Stimulated activated CD8-positive, alpha-beta memory T cell treated with anti-CD3 and anti-CD28 coated beads, Interleukin-7, amount 100 ng/mL, for 1 hour (primary cell): ENCODE data around the gene RBM8A.
A peak's percentile ranks its signal among the peaks of the same experiment; 100 is the strongest.

Experiments
- DNase-seq, 2 donors: peaks; one replicate each; pipeline ENCODE4 v3.0.0-alpha.2; 2020; ENCODE audit warnings: low read depth in 2 of 2

The RBM8A gene

GRCh38 chr1:145918144-145918991, 8.9 kb downstream of the RBM8A start, which contains the start of gene PEX11B:
Gene PEX11B, minus strand, starts transcription at chr1:145918717. Its CDS starts 29 bp downstream, at chr1:145918688.
- DNase-seq, result peak; percentile 83 to 84

DNA sequence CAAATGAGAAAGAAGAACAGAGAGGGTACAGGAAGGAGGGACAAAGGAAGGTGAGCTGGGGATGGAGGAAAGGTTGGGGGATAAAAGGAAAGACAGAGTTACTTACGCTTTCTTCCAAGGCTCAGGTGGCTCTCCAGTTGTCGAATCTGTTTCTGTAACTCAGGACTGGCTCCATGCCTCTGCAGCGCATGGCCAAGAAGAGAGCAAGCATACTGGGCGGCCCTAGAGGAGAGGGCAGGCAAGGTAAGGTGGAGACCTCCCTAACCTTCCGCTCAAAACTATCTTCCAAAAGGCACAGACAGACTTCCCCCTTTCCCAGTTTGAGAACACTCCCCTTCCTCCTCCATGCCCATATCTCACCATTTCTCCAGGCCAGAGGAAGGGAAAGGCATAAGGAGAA, 9.7 kb downstream of the RBM8A start:
- DNase-seq, result no peak

DNA sequence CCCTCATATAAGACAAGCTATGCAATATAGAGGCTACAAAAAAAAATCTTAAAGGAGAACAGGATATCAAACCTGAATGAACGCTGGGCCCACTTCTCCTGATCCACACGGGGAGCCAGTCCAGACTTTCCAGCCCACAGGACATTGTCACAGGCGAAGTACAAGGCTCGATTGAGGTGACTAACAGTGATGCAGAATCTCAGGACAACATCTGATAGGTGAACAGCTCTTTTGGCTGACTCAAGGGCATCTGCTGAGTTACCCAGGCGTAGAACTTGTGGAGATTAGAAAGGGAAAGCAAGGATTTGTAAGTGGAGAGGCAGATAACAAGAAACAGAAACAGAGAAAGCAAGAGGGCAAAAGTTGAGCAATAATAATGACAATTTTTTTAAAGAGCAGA, 10.5 kb downstream of the RBM8A start:
- DNase-seq, result no peak

DNA sequence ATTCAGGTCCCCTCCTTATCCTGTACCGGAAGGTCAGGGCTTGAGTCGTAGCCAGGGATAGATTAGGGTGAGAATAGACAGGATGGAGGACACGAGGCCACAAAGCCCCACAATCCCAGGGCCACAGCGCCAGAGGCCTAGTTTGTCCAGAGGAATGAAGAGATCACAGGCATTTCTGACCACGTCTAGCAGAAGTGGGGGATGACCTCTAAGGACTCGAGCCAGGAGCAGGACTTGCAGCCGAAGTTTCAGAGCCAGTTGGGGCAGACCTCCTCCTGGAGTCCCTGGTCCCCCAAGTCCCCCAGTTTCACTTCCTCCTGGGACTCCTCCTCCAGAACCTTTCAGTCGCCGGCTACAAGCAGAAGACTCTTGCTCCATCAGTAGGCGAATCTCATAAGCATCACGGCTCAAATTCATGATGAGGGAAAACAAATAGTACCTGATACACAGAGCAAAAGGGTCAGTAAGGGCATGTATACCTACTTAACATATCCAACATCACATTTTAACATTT, 15.1 kb downstream of the RBM8A start:
- DNase-seq, result no peak

DNA sequence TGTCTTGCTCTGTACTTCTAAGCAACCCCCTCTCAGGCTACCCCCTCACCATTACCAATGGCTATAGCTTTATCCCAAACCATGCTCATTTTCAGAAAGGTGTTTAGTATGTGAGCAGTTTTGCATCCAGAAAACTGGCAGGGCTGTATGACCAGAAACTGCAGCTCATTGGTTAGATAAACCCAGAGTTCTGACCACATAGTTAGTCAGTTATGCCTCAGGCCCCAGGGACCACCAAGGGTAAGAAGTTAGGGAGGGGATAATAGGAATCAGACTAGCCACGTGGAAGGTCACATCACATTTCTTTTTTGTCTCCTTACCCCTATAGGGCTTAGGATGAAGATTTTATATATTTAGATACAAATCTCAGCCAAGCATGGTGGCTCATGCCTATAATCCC, 18.6 kb downstream of the RBM8A start:
- no peak for DNase-seq

DNA sequence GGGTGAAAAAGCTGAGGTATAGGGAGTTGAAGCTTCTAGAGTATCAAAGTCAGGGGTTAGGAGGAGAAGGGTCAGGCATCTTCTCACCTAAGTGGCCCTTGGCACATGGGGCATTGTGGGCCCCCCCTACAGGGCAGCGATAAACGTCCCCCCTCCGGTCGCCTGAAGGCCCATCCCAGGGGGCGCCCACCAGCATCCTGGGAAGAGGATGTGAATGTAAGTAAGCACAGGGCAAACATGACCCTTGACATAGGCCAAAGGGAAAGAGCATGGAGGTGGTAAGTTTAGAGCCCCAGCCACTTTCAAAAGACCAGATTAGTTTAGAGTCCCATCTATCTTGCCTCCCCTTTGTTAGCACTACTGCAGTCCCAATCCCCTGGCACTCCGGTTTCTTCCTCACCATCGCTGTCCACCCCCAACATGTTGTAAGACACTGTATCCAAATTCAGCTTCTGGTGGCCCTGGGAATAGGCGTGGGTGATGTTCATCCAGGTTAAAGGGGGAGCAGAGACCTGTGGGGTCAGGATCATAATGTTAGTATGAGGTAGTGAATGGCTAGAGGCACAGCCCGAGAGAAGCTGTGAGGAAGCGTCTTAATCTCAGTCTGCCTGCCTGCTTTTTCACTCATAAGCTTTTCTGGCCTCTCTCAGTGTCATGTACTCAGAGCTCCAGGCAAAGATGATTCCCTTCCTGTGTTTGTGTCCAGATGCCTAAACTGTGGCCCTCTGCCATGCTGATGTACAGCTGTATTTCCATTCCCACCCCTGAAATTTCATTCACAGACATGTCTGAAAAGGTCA, 20.1 kb downstream of the RBM8A start:
- no peak for DNase-seq

GRCh38 chr1:145901312-145902021, 25.8 kb downstream of the RBM8A start:
- DNase-seq, result no peak

- DNase-seq, result no peak
Measured at GRCh38 chr1:145898756-145899155, 28.5 kb downstream of the RBM8A start.

GRCh38 chr1:145897969-145898368, 29.3 kb downstream of the RBM8A start:
- no peak for DNase-seq

- DNase-seq, result no peak
Measured at GRCh38 chr1:145895471-145895870, 31.8 kb downstream of the RBM8A start.

DNA sequence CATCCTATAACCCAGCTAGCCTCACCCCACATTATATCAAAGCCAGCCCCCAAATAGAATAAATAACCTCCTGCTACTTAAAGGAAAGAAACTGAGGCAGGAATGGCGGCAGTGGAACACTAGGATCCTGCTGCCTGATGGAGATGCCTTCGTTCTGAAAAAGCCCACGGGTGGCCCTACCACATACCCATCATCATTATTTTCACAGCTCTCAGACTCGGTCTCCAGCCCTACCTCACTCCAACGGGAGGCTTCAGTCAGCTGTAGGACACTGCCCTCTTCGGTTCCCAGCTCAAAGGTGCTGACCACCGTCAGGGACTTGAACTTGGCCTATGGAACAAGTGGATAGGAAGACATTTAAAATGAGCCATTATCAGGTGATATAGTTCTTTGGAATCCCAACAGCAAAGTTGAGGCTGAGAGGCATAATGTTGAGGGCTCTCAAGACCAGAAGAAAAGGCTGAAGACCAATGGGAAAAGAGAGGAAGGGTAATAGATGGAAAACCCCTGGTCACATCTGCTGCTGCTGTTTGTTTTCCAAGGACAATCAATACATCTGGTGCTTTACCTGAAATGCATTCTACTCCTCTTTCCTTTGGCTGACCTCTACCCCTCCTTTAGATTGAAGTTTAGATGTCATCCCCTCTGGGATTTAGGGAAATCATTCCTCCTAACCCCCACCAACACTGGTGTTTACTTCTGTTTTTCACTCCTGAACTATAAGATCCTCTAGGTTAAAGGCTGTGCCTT, 33.8 kb downstream of the RBM8A start:
- DNase-seq, result no peak

GRCh38 chr1:145892486-145893087, 34.7 kb downstream of the RBM8A start:
- no peak for DNase-seq

GRCh38 chr1:145891587-145892485, 35.4 kb downstream of the RBM8A start:
- peak in 1 of 2 donors; percentile 16 for DNase-seq

GRCh38 chr1:145891143-145891542, 36.1 kb downstream of the RBM8A start:
- no peak for DNase-seq

GRCh38 chr1:145889722-145890121, 37.6 kb downstream of the RBM8A start:
- no peak for DNase-seq

DNA sequence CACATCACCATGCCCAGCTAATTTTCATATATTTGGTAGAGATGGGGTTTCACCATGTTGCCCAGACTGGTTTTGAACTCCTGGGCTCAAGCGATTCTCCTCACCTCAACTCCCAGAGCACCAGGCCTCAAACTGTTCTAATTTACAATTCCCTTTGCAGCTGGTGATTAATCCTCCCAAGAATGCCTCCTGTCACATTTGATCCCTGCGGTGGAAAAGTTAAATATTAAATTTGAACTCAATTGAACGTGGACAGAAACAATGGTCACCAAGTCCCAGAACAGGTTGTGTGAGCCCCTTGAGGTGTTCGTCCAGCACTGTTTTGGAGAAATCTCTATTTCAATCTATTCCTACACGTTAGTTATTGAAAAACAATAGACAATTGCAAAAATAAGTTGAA, 39.7 kb downstream of the RBM8A start:
- DNase-seq, result no peak

DNA sequence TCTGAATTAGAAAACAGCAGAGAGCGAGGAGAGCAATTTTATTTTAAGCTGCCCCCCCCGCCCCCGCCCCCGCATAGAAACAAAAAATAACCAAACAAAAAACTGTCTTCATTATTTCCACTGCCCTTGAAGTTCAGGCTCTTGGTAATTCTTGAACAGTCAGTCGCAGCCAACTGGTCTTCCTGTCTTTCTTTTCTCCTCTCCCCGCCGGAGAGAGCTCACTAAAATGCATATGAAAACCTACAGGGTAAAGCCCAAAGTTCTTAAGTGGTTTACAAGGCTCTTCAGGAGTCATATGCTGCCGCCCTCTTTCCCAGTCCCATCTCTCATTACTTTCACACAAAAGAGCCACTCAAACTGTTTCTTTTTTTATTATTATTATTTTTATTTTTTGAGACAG, 40.5 kb downstream of the RBM8A start:
- no peak for DNase-seq

GRCh38 chr1:145886390-145886789, 40.9 kb downstream of the RBM8A start:
- DNase-seq, result no peak

DNA sequence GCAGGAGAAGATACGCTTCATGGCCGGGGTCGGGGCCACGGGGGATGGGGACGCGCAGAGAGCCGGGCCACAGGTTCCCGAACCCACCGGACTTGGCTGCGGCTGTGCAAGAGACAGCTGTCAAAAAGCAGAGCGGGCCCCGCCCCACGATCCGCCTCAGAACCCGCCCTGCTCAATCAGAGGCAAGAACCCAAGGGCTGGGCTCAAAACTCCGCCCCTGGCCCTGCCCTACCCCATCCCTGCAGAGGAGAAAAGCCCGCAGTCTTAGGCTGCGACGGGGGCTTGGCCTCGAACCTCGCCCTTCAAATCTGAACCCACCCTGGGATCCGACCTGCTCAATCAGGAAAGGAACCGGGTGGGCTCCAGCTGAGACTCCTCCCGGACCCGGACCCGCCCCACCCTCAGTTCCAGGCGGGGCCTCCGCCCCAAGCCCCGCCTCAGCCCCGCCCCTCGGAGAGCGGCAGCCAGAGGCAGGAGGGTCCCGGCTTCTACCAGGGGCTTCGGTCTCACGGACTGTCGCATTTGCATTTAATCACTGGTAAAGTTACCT, 41.5 kb downstream of the RBM8A start, which contains the start of gene ANKRD35:
TSS of gene ANKRD35 (minus strand) at position 129 of the 550 bp plus-strand sequence. CDS start at position 21, 108 bp downstream.
- peak; percentile 68 to 70 for DNase-seq
